K562 (cell line): ENCODE results near the gene PNMA8B. TPM values are rescaled to one million over a fixed set of nuclear protein-coding genes. Genes with fewer than 3 reads are reported as not detected.

Experiments used
- ATAC-seq: fragments of 200-7000 bp; cut with Tn5 transposase; 3 replicates; pipeline ENCODE4 v1.9.1; 2020; ENCODE audit warnings: moderate library complexity
- BruUV-seq: library from RNA; stranded (reverse); fragments of 400-500 nt; replicated peaks from 2 replicates; lab custom pipeline; 2021; lab: Mats Ljungman, UMichigan
- CTCF ChIA-PET: fragments of 300-600 bp; formaldehyde crosslinking; extraction: SDS; loops from one replicate; lab custom pipeline; 2021; ENCODE audit warnings: low intra/inter-chr PET ratio; lab: Yijun Ruan, JAX
- POLR2A ChIA-PET: fragments of 300-600, 350-650 bp; sonication (Branson Sonifier 250); formaldehyde crosslinking; extraction: SDS; loops from one replicate; lab custom pipeline; 2021; ENCODE audit warnings: antibody characterized with exemption, inconsistent platforms; lab: Yijun Ruan, JAX
- DNase-seq, 4 experiments: peaks; one replicate each; pipeline versions ENCODE4 v3.0.0 to v3.0.0-alpha.2; 2011 to 2018; ENCODE audit warnings: low spot score in 3 of 4, mixed read lengths in 3 of 4; ENCODE audit errors: extremely low read depth in 1 of 4
- FAIRE-seq: peaks from 2 replicates; lab custom pipeline; 2011; peaks lifted over from hg19 to GRCh38; lab: Jason Lieb, UNC
- H2AFZ ChIP-seq: 2 replicates; pipeline ENCODE4 v1.6.0; 2011; ENCODE audit warnings: low read depth, low read length, control low read depth, inconsistent platforms
- H3K27ac ChIP-seq: fragments of 200-600 bp; 3 replicates; pipeline ENCODE4 v1.8.0; 2011; ENCODE audit warnings: low read depth, mild to moderate bottlenecking, control low read depth, inconsistent platforms, low read length, moderate library complexity, mixed read lengths; ENCODE audit errors: extremely low read depth
- H3K27me3 ChIP-seq, 2 experiments: fragments of 300-600 bp in 1 of 2; 2 replicates in 1 of 2; 3 replicates in 1 of 2; pipeline versions ENCODE4 v1.6.0 to v1.8.0; 2011; ENCODE audit warnings: inconsistent platforms in 2 of 2, low read length in 2 of 2, mild to moderate bottlenecking in 1 of 2, mixed read lengths in 1 of 2, moderate library complexity in 1 of 2; ENCODE audit not compliant: control insufficient read depth in 2 of 2, insufficient read depth in 2 of 2
- H3K36me3 ChIP-seq: fragments of 300-600 bp; 3 replicates; pipeline ENCODE4 v1.8.0; 2011; ENCODE audit warnings: mild to moderate bottlenecking, low read length, inconsistent platforms; ENCODE audit not compliant: control insufficient read depth, insufficient read depth
- H3K4me1 ChIP-seq, 2 experiments: fragments of 200-600 bp in 1 of 2; replicated peaks in 1 of 2; 2 replicates in 1 of 2; 3 replicates in 1 of 2; pipeline versions ENCODE4 v1.5.1 to v1.8.0; 2011; ENCODE audit warnings: inconsistent platforms in 2 of 2, low read length in 2 of 2, mild to moderate bottlenecking in 1 of 2, mixed read lengths in 1 of 2, moderate library complexity in 1 of 2; ENCODE audit not compliant: control insufficient read depth in 2 of 2, insufficient read depth in 2 of 2
- H3K4me2 ChIP-seq: 2 replicates; pipeline ENCODE4 v1.6.1; 2011; ENCODE audit warnings: low read length, control low read depth, inconsistent platforms, mixed read lengths; ENCODE audit not compliant: insufficient read depth
- H3K4me3 ChIP-seq: fragments of 200-600 bp; sonication (generic), shearing (Covaris generic); 2 replicates; pipeline ENCODE4 v1.5.1; 2016; ENCODE audit warnings: control low read depth, inconsistent platforms
- H3K79me2 ChIP-seq: fragments of 200-600 bp; 3 replicates; pipeline ENCODE4 v1.8.0; 2011; ENCODE audit warnings: low read length, inconsistent platforms; ENCODE audit not compliant: control insufficient read depth, insufficient read depth
- H3K9ac ChIP-seq, 2 experiments: 2 replicates each; pipeline versions ENCODE4 v1.6.0 to v1.6.1; 2011; ENCODE audit warnings: low read depth in 2 of 2, low read length in 2 of 2, control low read depth in 1 of 2, inconsistent platforms in 1 of 2, mild to moderate bottlenecking in 1 of 2, mixed read lengths in 1 of 2; ENCODE audit not compliant: insufficient read depth in 1 of 2
- H3K9me1 ChIP-seq: one replicate; pipeline ENCODE4 v1.6.0; 2011; ENCODE audit warnings: inconsistent platforms, mild to moderate bottlenecking, low read length, moderate library complexity; ENCODE audit not compliant: control insufficient read depth, insufficient read depth
- H3K9me3 ChIP-seq: replicated peaks from 2 replicates; pipeline ENCODE4 v1.5.1; 2011; ENCODE audit warnings: low read depth, low read length, inconsistent platforms; ENCODE audit not compliant: control insufficient read depth, insufficient read depth
- H4K20me1 ChIP-seq: replicated peaks from 2 replicates; pipeline ENCODE4 v1.6.1; 2011; ENCODE audit warnings: low read length, inconsistent platforms, mixed read lengths; ENCODE audit not compliant: control insufficient read depth, insufficient read depth
- ARID3A ChIP-seq: IDR thresholded peaks from 2 replicates; pipeline ENCODE4 v1.6.1; 2012; ENCODE audit warnings: low read depth, low read length, improper control_type of control experiment, borderline replicate concordance
- ELF4 ChIP-seq: fragments of 450-650 bp; formaldehyde crosslinking; IDR thresholded peaks from 2 replicates; pipeline ENCODE4 v1.4.0; 2022; ENCODE audit warnings: missing genetic modification characterization
- EP300 ChIP-seq: IDR thresholded peaks from 2 replicates; pipeline ENCODE4 v1.6.1; 2012; ENCODE audit warnings: low read length, improper control_type of control experiment
- FOXM1 ChIP-seq, 2 experiments: fragments of 450-650 bp in 1 of 2; sonication (generic) in 1 of 2; formaldehyde crosslinking in 1 of 2; IDR thresholded peaks; 2 replicates each; pipeline versions ENCODE4 v1.6.1 to v1.9.0; 2017 to 2022; ENCODE audit warnings: low read depth in 2 of 2, mild to moderate bottlenecking in 2 of 2, missing genetic modification reagents in 1 of 2, moderate library complexity in 1 of 2
- MTA3 ChIP-seq: fragments of 450-650 bp; formaldehyde crosslinking; IDR thresholded peaks from 2 replicates; pipeline ENCODE4 v1.6.1; 2017; ENCODE audit warnings: mild to moderate bottlenecking, borderline replicate concordance
- POLR2AphosphoS5 ChIP-seq: IDR thresholded peaks from 2 replicates; pipeline ENCODE4 v1.6.1; 2011; ENCODE audit warnings: mild to moderate bottlenecking, low read depth, low read length, moderate library complexity; ENCODE audit not compliant: control insufficient read depth, insufficient read depth
- RBM34 ChIP-seq: fragments of 200-400 bp; formaldehyde crosslinking; IDR thresholded peaks from 2 replicates; pipeline ENCODE4 v1.6.1; 2018; ENCODE audit warnings: low read length, borderline replicate concordance; ENCODE audit not compliant: insufficient read depth
- ZNF408 ChIP-seq: fragments of 250-450 bp; sonication (Bioruptor Pico); IDR thresholded peaks from 2 replicates; pipeline ENCODE4 v1.4.0; 2020; ENCODE audit warnings: low read depth, mild to moderate bottlenecking, moderate library complexity
- ZNF431 ChIP-seq: sonication (generic); formaldehyde crosslinking; IDR thresholded peaks from 2 replicates; pipeline ENCODE4 v1.8.0; 2022; ENCODE audit warnings: mild to moderate bottlenecking, missing genetic modification reagents
- WGBS: fragments of 100-300 bp; shearing (Covaris generic); methylation state at CpG from one replicate; pipeline ENCODE4 v1.1.6; 2016; ENCODE audit warnings: low coverage, mixed read lengths; ENCODE audit not compliant: insufficient coverage; ENCODE audit errors: missing lambda C conversion rate; 5-methylcytosine and 5-hydroxymethylcytosine counted together
- in situ Hi-C: fragments of 300-500 bp; cut with MboI; formaldehyde crosslinking; loops from 4 replicates; pipeline ENCODE4 v1.15.0; 2018; ENCODE audit warnings: inconsistent platforms, mixed read lengths
- intact Hi-C: fragments of 100-400 bp; cut with micrococcal nuclease; formaldehyde crosslinking; loops from 2 replicates; pipeline ENCODE4 v1.14.2; 2022
- polyA plus RNA-seq, 8 experiments: library from polyadenylated mRNA; depleted of rRNA in 4 of 8; stranded (reverse) in 5 of 8; unstranded in 3 of 8; fragments of >200 nt; fragmentation: Nextera tagmentation in 2 of 8; fragmentation: Illumina TruSeq in 1 of 8; extraction: Ambion mirVana in 2 of 8; extraction: Trizol in 1 of 8; gene quantifications; 2 replicates each; pipeline versions ENCODE4 v1.2.1 to v1.2.3, GENCODE V29; 2011 to 2014; ENCODE audit warnings: inconsistent platforms in 1 of 8, missing spikeins in 1 of 8
- total RNA-seq, 7 experiments: library from RNA; depleted of rRNA in 6 of 7; stranded (reverse); fragments of >200 nt in 6 of 7; fragmentation: Illumina TruSeq in 2 of 7; extraction: Trizol in 2 of 7; gene quantifications; 2 replicates each; pipeline versions ENCODE4 v1.2.1 to v1.2.3, GENCODE V29; 2011 to 2021; ENCODE audit warnings: low replicate concordance in 1 of 7
- TF ChIP-seq, protein P1 (sequence below): sonication (generic); formaldehyde crosslinking; IDR thresholded peaks from 2 replicates; pipeline ENCODE4 v1.8.1; 2022; ENCODE audit warnings: missing genetic modification reagents

The PNMA8B gene
- total and polyA plus RNA-seq, 9 of the 15 experiments (the other 6 are each of a cell fraction or from before 2014, with no cell fraction given), result not detected

GRCh38 chr19:46482631-46483030 is 13.0 kb downstream of the PNMA8B start:
- intact Hi-C loops, result no loop called here
- POLR2A ChIA-PET, result no interaction called here

More at GRCh38 chr19:46482631-46483030, 13.0 kb downstream of the PNMA8B start:
- H3K27me3 ChIP-seq, result peaks cover 21 to 62% of the 10 kb centered on the region in 2 experiments
- CTCF ChIA-PET, result interaction anchor here (1.2 to 1.8 kb wide), 2 partner anchors 81 to 87 kb away, joined by 3 to 6 read pairs; no protein-coding TSS in a partner anchor
- BruUV-seq, result no TSS peak
- no peaks in the 10 kb centered on the region for H3K9me3 ChIP-seq
- no peaks in the 10 kb centered on the region for H3K9me1 ChIP-seq
- no peak overlapping the region for H3K4me3 ChIP-seq
- no peaks in the 10 kb centered on the region for H3K79me2 ChIP-seq
- H3K27ac ChIP-seq, result no peak overlapping the region
- in situ Hi-C loops, result no loop called here
- 0% methylated on average over 3 of the region's 3 CpGs for WGBS
- DNase-seq, result no peak
- TF ChIP-seq MTA3 (no peak), ZNF431 (CRISPR knock-in tag) (no peak), POLR2AphosphoS5 (no peak), ELF4 (CRISPR knock-in tag) (no peak), EP300 (no peak), ZNF408 (no peak), FOXM1 (IDR thresholded peaks at IDR 0.05; ENCODE audit: low read depth) (no peak), FOXM1 (CRISPR knock-in tag; IDR thresholded peaks at IDR 0.05; ENCODE audit: low read depth) (no peak), RBM34 (no peak), ARID3A (no peak)
- TF ChIP-seq, protein P1, sequence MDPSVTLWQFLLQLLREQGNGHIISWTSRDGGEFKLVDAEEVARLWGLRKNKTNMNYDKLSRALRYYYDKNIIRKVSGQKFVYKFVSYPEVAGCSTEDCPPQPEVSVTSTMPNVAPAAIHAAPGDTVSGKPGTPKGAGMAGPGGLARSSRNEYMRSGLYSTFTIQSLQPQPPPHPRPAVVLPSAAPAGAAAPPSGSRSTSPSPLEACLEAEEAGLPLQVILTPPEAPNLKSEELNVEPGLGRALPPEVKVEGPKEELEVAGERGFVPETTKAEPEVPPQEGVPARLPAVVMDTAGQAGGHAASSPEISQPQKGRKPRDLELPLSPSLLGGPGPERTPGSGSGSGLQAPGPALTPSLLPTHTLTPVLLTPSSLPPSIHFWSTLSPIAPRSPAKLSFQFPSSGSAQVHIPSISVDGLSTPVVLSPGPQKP (CRISPR knock-in tag), result no peak
- TF ChIP-seq, all 486 proteins: peak for 0
- no peak overlapping the region for H3K9ac ChIP-seq
- H3K4me2 ChIP-seq, result no peak overlapping the region
- ATAC-seq (no peak), FAIRE-seq (no peak)
- H3K4me1 ChIP-seq, result peaks cover 0 to 5% of the 10 kb centered on the region in 2 experiments; a peak in 3 of 5 replicates
- H4K20me1 ChIP-seq, result 0 out of 2 replicates have a peak, but pooled peaks cover 4% of the 10 kb centered on the region
- H3K36me3 ChIP-seq, result no peaks in the 10 kb centered on the region
- no peak overlapping the region for H2AFZ ChIP-seq
